Epithelial cell of proximal tubule (primary cell): Measurements from ENCODE around the gene ZNF311. TPM values are rescaled to one million over a fixed set of nuclear protein-coding genes. Genes with fewer than 3 reads are reported as not detected.
"Not testable (repeated sequence)": the region's sequence is repeated elsewhere in the genome, so short reads cannot be mapped to it uniquely, and the experiment has no call there.

ENCODE experiments used
- DNase-seq: peaks from one replicate; pipeline ENCODE4 v3.0.0-alpha.2; 2011; ENCODE audit warnings: low read depth
- H3K4me3 ChIP-seq: 2 replicates; pipeline ENCODE4 v1.5.1; 2011; ENCODE audit warnings: low read depth, mild to moderate bottlenecking, low read length
- CTCF ChIP-seq: conservative IDR thresholded peaks from 2 replicates; pipeline ENCODE4 v1.5.1; 2012; ENCODE audit warnings: low read depth, mild to moderate bottlenecking, low read length
- total RNA-seq: library from RNA; depleted of rRNA; stranded (reverse); fragments of >200 nt; gene quantifications from 2 replicates; pipeline ENCODE4 v1.2.3, GENCODE V29; 2015

ZNF311 gene
- total RNA-seq, 1 donor from 2014 or later, result 0.52 TPM

GRCh38 chr6:28953039-28953584 lies 52.0 kb downstream of the ZNF311 start:
- no peak for DNase-seq
- no peak for TF ChIP-seq CTCF
- peak overlapping the region; percentile 67 for H3K4me3 ChIP-seq

GRCh38 chr6:28949656-28950195 lies 55.4 kb downstream of the ZNF311 start:
- not testable (repeated sequence) for H3K4me3 ChIP-seq, DNase-seq

GRCh38 chr6:28948782-28949486 lies 56.2 kb downstream of the ZNF311 start:
- TF ChIP-seq CTCF, result no peak
- no peak overlapping the region for H3K4me3 ChIP-seq
- DNase-seq, result no peak

- TF ChIP-seq CTCF, result no peak
- DNase-seq, result no peak
- no peak overlapping the region for H3K4me3 ChIP-seq
These were observed 57.3 kb downstream of the ZNF311 start for GRCh38 chr6:28947831-28948270.

- H3K4me3 ChIP-seq, result no peak overlapping the region
- no peak for DNase-seq
- no peak for TF ChIP-seq CTCF
These were observed 57.9 kb downstream of the ZNF311 start for GRCh38 chr6:28947067-28947765.

GRCh38 chr6:28945349-28945748 lies 59.8 kb downstream of the ZNF311 start:
- TF ChIP-seq CTCF, result no peak
- H3K4me3 ChIP-seq, result no peak overlapping the region

More at GRCh38 chr6:28945349-28945748, 59.8 kb downstream of the ZNF311 start:
- DNase-seq, result no peak

Other genes with a start within 250 kb of the ZNF311 start
- 76.0 and 80.5 TPM in 2 replicates for gene TRIM27, start 81.3 kb downstream of the ZNF311 start, total RNA-seq
- not detected in 2 replicates for gene OR2W1, start 39.9 kb upstream of the ZNF311 start, total RNA-seq
- not detected in 2 replicates for gene OR2B3, start 82.0 kb upstream of the ZNF311 start, total RNA-seq
- not detected in 2 replicates for gene OR2J1, start 94.2 kb upstream of the ZNF311 start, total RNA-seq
- gene OR2J3, start 102.7 kb upstream of the ZNF311 start, total RNA-seq, result not detected in 2 replicates
- gene OR2J2, start 165.6 kb upstream of the ZNF311 start, total RNA-seq, result not detected in 2 replicates